K562 (cell line): ENCODE measurements around the gene PARD3B. TPM values are rescaled to one million over a fixed set of nuclear protein-coding genes. Genes with fewer than 3 reads are reported as not detected.

Source experiments
- ATAC-seq: fragments of 200-7000 bp; cut with Tn5 transposase; 3 replicates; pipeline ENCODE4 v1.9.1; 2020; ENCODE audit warnings: moderate library complexity
- BruUV-seq: library from RNA; stranded (reverse); fragments of 400-500 nt; replicated peaks from 2 replicates; lab custom pipeline; 2021; lab: Mats Ljungman, UMichigan
- CTCF ChIA-PET: fragments of 300-600 bp; formaldehyde crosslinking; extraction: SDS; loops from one replicate; lab custom pipeline; 2021; ENCODE audit warnings: low intra/inter-chr PET ratio; lab: Yijun Ruan, JAX
- POLR2A ChIA-PET: fragments of 300-600, 350-650 bp; sonication (Branson Sonifier 250); formaldehyde crosslinking; extraction: SDS; loops from one replicate; lab custom pipeline; 2021; ENCODE audit warnings: antibody characterized with exemption, inconsistent platforms; lab: Yijun Ruan, JAX
- DNase-seq, 4 experiments: peaks; one replicate each; pipeline versions ENCODE4 v3.0.0 to v3.0.0-alpha.2; 2011 to 2018; ENCODE audit warnings: low spot score in 3 of 4, mixed read lengths in 3 of 4; ENCODE audit errors: extremely low read depth in 1 of 4
- FAIRE-seq: peaks from 2 replicates; lab custom pipeline; 2011; peaks lifted over from hg19 to GRCh38; lab: Jason Lieb, UNC
- H2AFZ ChIP-seq: 2 replicates; pipeline ENCODE4 v1.6.0; 2011; ENCODE audit warnings: low read depth, low read length, control low read depth, inconsistent platforms
- H3K27ac ChIP-seq: fragments of 200-600 bp; 3 replicates; pipeline ENCODE4 v1.8.0; 2011; ENCODE audit warnings: low read depth, mild to moderate bottlenecking, control low read depth, inconsistent platforms, low read length, moderate library complexity, mixed read lengths; ENCODE audit errors: extremely low read depth
- H3K27me3 ChIP-seq, 2 experiments: fragments of 300-600 bp in 1 of 2; 2 replicates in 1 of 2; 3 replicates in 1 of 2; pipeline versions ENCODE4 v1.6.0 to v1.8.0; 2011; ENCODE audit warnings: inconsistent platforms in 2 of 2, low read length in 2 of 2, mild to moderate bottlenecking in 1 of 2, mixed read lengths in 1 of 2, moderate library complexity in 1 of 2; ENCODE audit not compliant: control insufficient read depth in 2 of 2, insufficient read depth in 2 of 2
- H3K36me3 ChIP-seq: fragments of 300-600 bp; 3 replicates; pipeline ENCODE4 v1.8.0; 2011; ENCODE audit warnings: mild to moderate bottlenecking, low read length, inconsistent platforms; ENCODE audit not compliant: control insufficient read depth, insufficient read depth
- H3K4me1 ChIP-seq, 2 experiments: fragments of 200-600 bp in 1 of 2; replicated peaks in 1 of 2; 2 replicates in 1 of 2; 3 replicates in 1 of 2; pipeline versions ENCODE4 v1.5.1 to v1.8.0; 2011; ENCODE audit warnings: inconsistent platforms in 2 of 2, low read length in 2 of 2, mild to moderate bottlenecking in 1 of 2, mixed read lengths in 1 of 2, moderate library complexity in 1 of 2; ENCODE audit not compliant: control insufficient read depth in 2 of 2, insufficient read depth in 2 of 2
- H3K4me2 ChIP-seq: 2 replicates; pipeline ENCODE4 v1.6.1; 2011; ENCODE audit warnings: low read length, control low read depth, inconsistent platforms, mixed read lengths; ENCODE audit not compliant: insufficient read depth
- H3K4me3 ChIP-seq: fragments of 200-600 bp; sonication (generic), shearing (Covaris generic); 2 replicates; pipeline ENCODE4 v1.5.1; 2016; ENCODE audit warnings: control low read depth, inconsistent platforms
- H3K79me2 ChIP-seq: fragments of 200-600 bp; 3 replicates; pipeline ENCODE4 v1.8.0; 2011; ENCODE audit warnings: low read length, inconsistent platforms; ENCODE audit not compliant: control insufficient read depth, insufficient read depth
- H3K9ac ChIP-seq, 2 experiments: 2 replicates each; pipeline versions ENCODE4 v1.6.0 to v1.6.1; 2011; ENCODE audit warnings: low read depth in 2 of 2, low read length in 2 of 2, control low read depth in 1 of 2, inconsistent platforms in 1 of 2, mild to moderate bottlenecking in 1 of 2, mixed read lengths in 1 of 2; ENCODE audit not compliant: insufficient read depth in 1 of 2
- H3K9me1 ChIP-seq: one replicate; pipeline ENCODE4 v1.6.0; 2011; ENCODE audit warnings: inconsistent platforms, mild to moderate bottlenecking, low read length, moderate library complexity; ENCODE audit not compliant: control insufficient read depth, insufficient read depth
- H3K9me3 ChIP-seq: replicated peaks from 2 replicates; pipeline ENCODE4 v1.5.1; 2011; ENCODE audit warnings: low read depth, low read length, inconsistent platforms; ENCODE audit not compliant: control insufficient read depth, insufficient read depth
- H4K20me1 ChIP-seq: replicated peaks from 2 replicates; pipeline ENCODE4 v1.6.1; 2011; ENCODE audit warnings: low read length, inconsistent platforms, mixed read lengths; ENCODE audit not compliant: control insufficient read depth, insufficient read depth
- EGR1 ChIP-seq: fragments of 450-650 bp; conservative IDR thresholded peaks from 2 replicates; pipeline ENCODE4 v1.6.1; 2017; ENCODE audit warnings: mild to moderate bottlenecking
- ELF2 ChIP-seq: fragments of 250-450 bp; sonication (Bioruptor Pico); IDR thresholded peaks from 2 replicates; pipeline ENCODE4 v1.5.0; 2021; ENCODE audit warnings: mild to moderate bottlenecking
- NR4A1 ChIP-seq, 2 experiments: fragments of 250-450 bp in 1 of 2; fragments of 450-650 bp in 1 of 2; sonication (Bioruptor Pico) in 1 of 2; IDR thresholded peaks; 2 replicates each; pipeline versions ENCODE4 v1.4.0 to v1.6.1; 2016 to 2020; ENCODE audit warnings: mild to moderate bottlenecking in 2 of 2, missing compliant biosample characterization in 1 of 2, missing genetic modification characterization in 1 of 2, moderate library complexity in 1 of 2
- ZFP36 ChIP-seq: fragments of 150-350 bp; IDR thresholded peaks from 2 replicates; pipeline ENCODE4 v1.6.1; 2018; ENCODE audit warnings: low read length, low read depth; ENCODE audit not compliant: partially characterized antibody
- ZMIZ1 ChIP-seq, 2 experiments: fragments of 150-350 bp in 1 of 2; IDR thresholded peaks; 2 replicates each; pipeline ENCODE4 v1.6.1; 2012 to 2016; ENCODE audit warnings: low read depth in 2 of 2, low read length in 2 of 2, mild to moderate bottlenecking in 1 of 2, moderate library complexity in 1 of 2
- WGBS: fragments of 100-300 bp; shearing (Covaris generic); methylation state at CpG from one replicate; pipeline ENCODE4 v1.1.6; 2016; ENCODE audit warnings: low coverage, mixed read lengths; ENCODE audit not compliant: insufficient coverage; ENCODE audit errors: missing lambda C conversion rate; 5-methylcytosine and 5-hydroxymethylcytosine counted together
- in situ Hi-C: fragments of 300-500 bp; cut with MboI; formaldehyde crosslinking; loops from 4 replicates; pipeline ENCODE4 v1.15.0; 2018; ENCODE audit warnings: inconsistent platforms, mixed read lengths
- intact Hi-C: fragments of 100-400 bp; cut with micrococcal nuclease; formaldehyde crosslinking; loops from 2 replicates; pipeline ENCODE4 v1.14.2; 2022
- polyA plus RNA-seq, 8 experiments: library from polyadenylated mRNA; depleted of rRNA in 4 of 8; stranded (reverse) in 5 of 8; unstranded in 3 of 8; fragments of >200 nt; fragmentation: Nextera tagmentation in 2 of 8; fragmentation: Illumina TruSeq in 1 of 8; extraction: Ambion mirVana in 2 of 8; extraction: Trizol in 1 of 8; gene quantifications; 2 replicates each; pipeline versions ENCODE4 v1.2.1 to v1.2.3, GENCODE V29; 2011 to 2014; ENCODE audit warnings: inconsistent platforms in 1 of 8, missing spikeins in 1 of 8
- total RNA-seq, 7 experiments: library from RNA; depleted of rRNA in 6 of 7; stranded (reverse); fragments of >200 nt in 6 of 7; fragmentation: Illumina TruSeq in 2 of 7; extraction: Trizol in 2 of 7; gene quantifications; 2 replicates each; pipeline versions ENCODE4 v1.2.1 to v1.2.3, GENCODE V29; 2011 to 2021; ENCODE audit warnings: low replicate concordance in 1 of 7

The PARD3B gene
- total and polyA plus RNA-seq, 9 of the 15 experiments (the other 6 are each of a cell fraction or from before 2014, with no cell fraction given): 0.15 to 3.0 (median 1.1) TPM

GRCh38 chr2:205066081-205066480 lies 520.8 kb downstream of the PARD3B start:
- Histone ChIP-seq H3K27ac (no peak overlapping the region), H3K9me1 (no peaks in the 10 kb centered on the region), H3K4me1 (peaks cover 0 to under 1% of the 10 kb centered on the region in 2 experiments; a peak in 2 of 5 replicates), H3K4me2 (no peak overlapping the region), H4K20me1 (no peaks in the 10 kb centered on the region), H3K9ac (no peak overlapping the region), H3K9me3 (no peaks in the 10 kb centered on the region), H3K36me3 (no peaks in the 10 kb centered on the region), H2AFZ (peak overlapping the region; percentile 53; the same call in 1 of the 2 replicates), H3K79me2 (no peaks in the 10 kb centered on the region), H3K4me3 (no peak overlapping the region), H3K27me3 (no peaks in the 10 kb centered on the region)
- POLR2A ChIA-PET: interaction anchor here (1.0 kb wide), 1 partner anchor 10 kb away, joined by 3 read pairs; no protein-coding TSS in a partner anchor
- TF ChIP-seq ELF2 (no peak), ZFP36 (no peak), NR4A1 (CRISPR knock-in tag; IDR thresholded peaks at IDR 0.05) (no peak), NR4A1 (tag; IDR thresholded peaks at IDR 0.05) (no peak), EGR1 (no peak), ZMIZ1 (IDR thresholded peaks at IDR 0.05; ENCODE audit: low read depth in 2 of 2, low read length in 2 of 2) (no peak)
- 3% methylated on average over 5 of the region's 5 CpGs for WGBS
- ATAC-seq: no peak
- DNase-seq: no peak
- BruUV-seq: no TSS peak
- CTCF ChIA-PET: no interaction called here
- in situ Hi-C loops: no loop called here
- no peak for FAIRE-seq
- intact Hi-C loops: no loop called here
